ENCODE data around the gene TMCO4.

DNA sequence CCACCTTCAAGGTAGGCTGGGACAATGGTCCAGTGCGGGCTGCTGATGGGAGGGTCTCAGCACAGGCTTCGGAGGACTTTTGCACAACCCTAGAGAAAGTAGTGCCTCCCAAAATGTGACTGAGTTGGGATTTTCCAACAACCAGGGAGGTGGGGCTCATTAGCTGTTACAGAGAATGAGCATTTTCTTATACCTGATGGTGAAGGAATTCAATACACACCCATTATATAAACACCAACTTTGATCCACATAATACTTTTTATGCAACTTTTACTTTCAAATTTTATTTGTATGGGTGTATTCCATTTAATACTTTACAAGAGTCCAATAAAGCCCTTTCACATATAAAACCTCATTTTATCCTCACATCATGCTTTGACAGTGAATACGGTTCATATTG is 46.6 kb upstream of the TMCO4 start:
- no peak for TF ChIP-seq CTCF (IDR thresholded peaks at IDR 0.05)
- TF ChIP-seq POLR2AphosphoS5 (IDR thresholded peaks at IDR 0.05) = no peak
- TF ChIP-seq POLR2A (IDR thresholded peaks at IDR 0.05) = no peak
- TF ChIP-seq EP300 (IDR thresholded peaks at IDR 0.05) = no peak

Data from sigmoid colon (tissue), 4 donors.